Liver (tissue), 9 donors: ENCODE data around the gene MAP6D1. TPM values are rescaled to one million over a fixed set of nuclear protein-coding genes. Genes with fewer than 3 reads are reported as not detected.

Experiments
- DNase-seq: peaks from one replicate; pipeline ENCODE4 v3.0.0-alpha.2; 2017; ENCODE audit warnings: low spot score
- H3K27ac ChIP-seq, 2 donors: one replicate each; pipeline ENCODE4 v1.7.0; 2013; ENCODE audit warnings: inconsistent platforms in 2 of 2, low read length in 2 of 2, control low read depth in 1 of 2, low read depth in 1 of 2, mild to moderate bottlenecking in 1 of 2
- H3K27me3 ChIP-seq, 4 donors: one replicate each; pipeline versions ENCODE4 v1.6.1 to v1.7.0; 2013; ENCODE audit warnings: low read length in 3 of 4, inconsistent platforms in 1 of 4, mild to moderate bottlenecking in 1 of 4, moderate library complexity in 1 of 4; ENCODE audit not compliant: control insufficient read depth in 4 of 4, insufficient read depth in 4 of 4
- H3K36me3 ChIP-seq, 4 donors: one replicate each; pipeline versions ENCODE4 v1.6.1 to v1.7.0; 2013; ENCODE audit warnings: low read length in 3 of 4, mild to moderate bottlenecking in 3 of 4, low read depth in 1 of 4, moderate library complexity in 1 of 4; ENCODE audit not compliant: control insufficient read depth in 4 of 4, insufficient read depth in 3 of 4
- H3K4me1 ChIP-seq, 4 donors: one replicate each; pipeline versions ENCODE4 v1.6.1 to v1.7.0; 2013; ENCODE audit warnings: low read length in 3 of 4, mild to moderate bottlenecking in 3 of 4, moderate library complexity in 1 of 4; ENCODE audit not compliant: control insufficient read depth in 4 of 4, insufficient read depth in 4 of 4
- H3K4me3 ChIP-seq, 3 donors: one replicate each; pipeline versions ENCODE4 v1.6.1 to v1.7.0; 2013; ENCODE audit warnings: low read length in 3 of 3, control low read depth in 1 of 3, low read depth in 1 of 3, mild to moderate bottlenecking in 1 of 3
- H3K9ac ChIP-seq, 2 donors: one replicate each; pipeline ENCODE4 v1.7.0; 2013; ENCODE audit warnings: low read length in 2 of 2, mild to moderate bottlenecking in 2 of 2, moderate library complexity in 2 of 2, control low read depth in 1 of 2, low read depth in 1 of 2
- H3K9me3 ChIP-seq, 4 donors: one replicate each; pipeline versions ENCODE4 v1.6.1 to v1.7.0; 2013; ENCODE audit warnings: low read length in 3 of 4; ENCODE audit not compliant: control insufficient read depth in 4 of 4
- ATF3 ChIP-seq: IDR thresholded peaks from 2 replicates; pipeline ENCODE4 v1.6.1; 2016; ENCODE audit warnings: antibody characterized with exemption
- CTCF ChIP-seq: fragments of 150-350 bp; IDR thresholded peaks from 2 replicates; pipeline ENCODE4 v1.5.1; 2017; ENCODE audit warnings: improper control_type of control experiment, low read depth, low read length; ENCODE audit not compliant: missing input control
- EGR1 ChIP-seq, 2 donors: IDR thresholded peaks; 2 replicates each; pipeline ENCODE4 v1.6.1; 2016 to 2018; ENCODE audit warnings: antibody characterized with exemption in 2 of 2, low read depth in 2 of 2
- FOXA1 ChIP-seq: IDR thresholded peaks from 2 replicates; pipeline ENCODE4 v1.6.1; 2016; ENCODE audit warnings: antibody characterized with exemption
- FOXA2 ChIP-seq: IDR thresholded peaks from 2 replicates; pipeline ENCODE4 v1.6.1; 2016; ENCODE audit warnings: antibody characterized with exemption
- GABPA ChIP-seq, 2 donors: IDR thresholded peaks in 1 of 2; conservative IDR thresholded peaks in 1 of 2; 2 replicates each; pipeline ENCODE4 v1.6.1; 2016; ENCODE audit warnings: antibody characterized with exemption in 2 of 2, mild to moderate bottlenecking in 1 of 2, moderate library complexity in 1 of 2
- HNF4A ChIP-seq, 2 donors: conservative IDR thresholded peaks; 2 replicates each; pipeline ENCODE4 v1.6.1; 2016; ENCODE audit warnings: antibody characterized with exemption in 2 of 2, mild to moderate bottlenecking in 2 of 2
- HNF4G ChIP-seq: IDR thresholded peaks from 2 replicates; pipeline ENCODE4 v1.6.1; 2016; ENCODE audit warnings: antibody characterized with exemption
- JUND ChIP-seq, 2 donors: IDR thresholded peaks; 2 replicates each; pipeline ENCODE4 v1.6.1; 2016; ENCODE audit warnings: antibody characterized with exemption in 2 of 2
- NR2F2 ChIP-seq: IDR thresholded peaks from 2 replicates; pipeline ENCODE4 v1.6.1; 2016; ENCODE audit warnings: antibody characterized with exemption
- RAD21 ChIP-seq, 2 donors: IDR thresholded peaks; 2 replicates each; pipeline ENCODE4 v1.6.1; 2016; ENCODE audit warnings: antibody characterized with exemption in 2 of 2, mild to moderate bottlenecking in 2 of 2
- REST ChIP-seq: IDR thresholded peaks from 2 replicates; pipeline ENCODE4 v1.6.1; 2016; ENCODE audit warnings: antibody characterized with exemption, mild to moderate bottlenecking
- RXRA ChIP-seq, 2 donors: IDR thresholded peaks; 2 replicates each; pipeline ENCODE4 v1.6.1; 2017 to 2018; ENCODE audit warnings: antibody characterized with exemption in 2 of 2, mild to moderate bottlenecking in 1 of 2
- SP1 ChIP-seq: IDR thresholded peaks from 2 replicates; pipeline ENCODE4 v1.6.1; 2018; ENCODE audit warnings: antibody characterized with exemption, mild to moderate bottlenecking
- TAF1 ChIP-seq: conservative IDR thresholded peaks from 2 replicates; pipeline ENCODE4 v1.6.1; 2016; ENCODE audit warnings: antibody characterized with exemption, mild to moderate bottlenecking
- YY1 ChIP-seq: IDR thresholded peaks from 2 replicates; pipeline ENCODE4 v1.6.1; 2016; ENCODE audit warnings: antibody characterized with exemption, mild to moderate bottlenecking
- WGBS: extraction: QIAGEN DNeasy Blood & Tissue Kit; methylation state at CpG from one replicate; pipeline ENCODE4 v1.1.7; 2013; 5-methylcytosine and 5-hydroxymethylcytosine counted together
- polyA plus RNA-seq, 2 donors: library from polyadenylated mRNA; stranded (reverse) in 1 of 2; unstranded in 1 of 2; fragments of 200-250 nt in 1 of 2; fragments of >200 nt in 1 of 2; fragmentation: Nextera tagmentation in 1 of 2; extraction: Ambion mirVana in 1 of 2; gene quantifications; one replicate each; pipeline versions ENCODE4 v1.2.1 to v1.2.3, GENCODE V29; 2013 to 2015
- total RNA-seq, 2 donors: library from RNA; depleted of rRNA; stranded (reverse); fragments of >200 nt; gene quantifications; one replicate each; pipeline ENCODE4 v1.2.3, GENCODE V29; 2014
- TF ChIP-seq, protein P1 (sequence below): IDR thresholded peaks from 2 replicates; pipeline ENCODE4 v1.6.1; 2016; ENCODE audit warnings: antibody characterized with exemption
- TF ChIP-seq, protein P2 (sequence below): IDR thresholded peaks from 2 replicates; pipeline ENCODE4 v1.6.1; 2016; ENCODE audit warnings: antibody characterized with exemption
- donor health status: healthy.
- donor health status: healthy.
- donor health status: healthy.
- donor health status: healthy.
- donor health status: healthy.

The MAP6D1 gene
- total and polyA plus RNA-seq, 4 donors, result 0.06 to 0.33 (median 0.19) TPM; not detected in 1

GRCh38 chr3:183827809-183828537 is 2.6 kb upstream of the MAP6D1 start:
- peaks cover 12 to 29% (median 20%) of the 10 kb centered on the region in 4 donors for H3K36me3 ChIP-seq
- no peak overlapping the region for H3K9ac ChIP-seq
- H3K27me3 ChIP-seq, result no peaks in the 10 kb centered on the region
- peaks cover 0 to 16% (median 9%) of the 10 kb centered on the region in 4 donors for H3K4me1 ChIP-seq
- no peak overlapping the region for H3K4me3 ChIP-seq
- H3K27ac ChIP-seq, result no peak overlapping the region
- no peak for DNase-seq
- 91% methylated on average over 14 of the region's 14 CpGs for WGBS
- TF ChIP-seq ATF3, result no peak
- TF ChIP-seq HNF4G, result no peak
- no peak for TF ChIP-seq RXRA (IDR thresholded peaks at IDR 0.05)
- TF ChIP-seq FOXA2, result no peak
- TF ChIP-seq FOXA1, result no peak
- no peak for TF ChIP-seq RAD21 (IDR thresholded peaks at IDR 0.05)
- TF ChIP-seq, protein P1, sequence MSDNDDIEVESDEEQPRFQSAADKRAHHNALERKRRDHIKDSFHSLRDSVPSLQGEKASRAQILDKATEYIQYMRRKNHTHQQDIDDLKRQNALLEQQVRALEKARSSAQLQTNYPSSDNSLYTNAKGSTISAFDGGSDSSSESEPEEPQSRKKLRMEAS, result no peak
- no peak for TF ChIP-seq CTCF
- TF ChIP-seq EGR1 (IDR thresholded peaks at IDR 0.05; ENCODE audit: low read depth in 2 of 2), result no peak
- no peak for TF ChIP-seq YY1
- TF ChIP-seq, protein P2, sequence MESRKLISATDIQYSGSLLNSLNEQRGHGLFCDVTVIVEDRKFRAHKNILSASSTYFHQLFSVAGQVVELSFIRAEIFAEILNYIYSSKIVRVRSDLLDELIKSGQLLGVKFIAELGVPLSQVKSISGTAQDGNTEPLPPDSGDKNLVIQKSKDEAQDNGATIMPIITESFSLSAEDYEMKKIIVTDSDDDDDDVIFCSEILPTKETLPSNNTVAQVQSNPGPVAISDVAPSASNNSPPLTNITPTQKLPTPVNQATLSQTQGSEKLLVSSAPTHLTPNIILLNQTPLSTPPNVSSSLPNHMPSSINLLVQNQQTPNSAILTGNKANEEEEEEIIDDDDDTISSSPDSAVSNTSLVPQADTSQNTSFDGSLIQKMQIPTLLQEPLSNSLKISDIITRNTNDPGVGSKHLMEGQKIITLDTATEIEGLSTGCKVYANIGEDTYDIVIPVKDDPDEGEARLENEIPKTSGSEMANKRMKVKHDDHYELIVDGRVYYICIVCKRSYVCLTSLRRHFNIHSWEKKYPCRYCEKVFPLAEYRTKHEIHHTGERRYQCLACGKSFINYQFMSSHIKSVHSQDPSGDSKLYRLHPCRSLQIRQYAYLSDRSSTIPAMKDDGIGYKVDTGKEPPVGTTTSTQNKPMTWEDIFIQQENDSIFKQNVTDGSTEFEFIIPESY, result no peak
- no peak for TF ChIP-seq NR2F2
- no peak for TF ChIP-seq GABPA (IDR thresholded peaks at IDR 0.05 in 1 of 2, conservative IDR thresholded peaks at IDR 0.05 in 1 of 2)
- no peak for TF ChIP-seq JUND (IDR thresholded peaks at IDR 0.05)
- no peak for TF ChIP-seq REST
- no peak for TF ChIP-seq TAF1
- TF ChIP-seq SP1, result no peak
- no peak for TF ChIP-seq HNF4A (conservative IDR thresholded peaks at IDR 0.05)
- no peaks in the 10 kb centered on the region for H3K9me3 ChIP-seq
